GM19023 (cell line): ENCODE measurements around the gene GP9.
"Not testable (repeated sequence)": the region's sequence is repeated elsewhere in the genome, so short reads cannot be mapped to it uniquely, and the experiment has no call there.

ENCODE experiments used
- ATAC-seq: cut with Tn5 transposase; IDR thresholded peaks from one replicate; pipeline ENCODE4 v1.9.1; 2021; ENCODE audit warnings: mild to moderate bottlenecking, moderate library complexity; ENCODE audit not compliant: unreplicated experiment

GP9 gene

DNA sequence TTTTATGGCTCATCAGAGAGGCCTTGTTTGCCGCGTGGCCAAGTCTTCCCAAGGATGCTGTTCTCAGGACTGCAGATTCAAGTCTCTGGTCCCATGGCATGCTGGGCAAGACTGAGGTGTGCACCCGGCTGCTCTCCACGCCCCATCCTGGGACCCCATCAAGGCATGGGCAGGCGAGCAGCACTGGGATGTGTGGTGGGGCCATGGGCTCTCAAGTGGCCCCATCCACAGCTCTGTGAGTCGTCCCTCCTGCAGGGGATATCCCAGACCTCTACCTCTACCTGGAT, 13.1 kb upstream of the GP9 start:
- ATAC-seq, result no peak

DNA sequence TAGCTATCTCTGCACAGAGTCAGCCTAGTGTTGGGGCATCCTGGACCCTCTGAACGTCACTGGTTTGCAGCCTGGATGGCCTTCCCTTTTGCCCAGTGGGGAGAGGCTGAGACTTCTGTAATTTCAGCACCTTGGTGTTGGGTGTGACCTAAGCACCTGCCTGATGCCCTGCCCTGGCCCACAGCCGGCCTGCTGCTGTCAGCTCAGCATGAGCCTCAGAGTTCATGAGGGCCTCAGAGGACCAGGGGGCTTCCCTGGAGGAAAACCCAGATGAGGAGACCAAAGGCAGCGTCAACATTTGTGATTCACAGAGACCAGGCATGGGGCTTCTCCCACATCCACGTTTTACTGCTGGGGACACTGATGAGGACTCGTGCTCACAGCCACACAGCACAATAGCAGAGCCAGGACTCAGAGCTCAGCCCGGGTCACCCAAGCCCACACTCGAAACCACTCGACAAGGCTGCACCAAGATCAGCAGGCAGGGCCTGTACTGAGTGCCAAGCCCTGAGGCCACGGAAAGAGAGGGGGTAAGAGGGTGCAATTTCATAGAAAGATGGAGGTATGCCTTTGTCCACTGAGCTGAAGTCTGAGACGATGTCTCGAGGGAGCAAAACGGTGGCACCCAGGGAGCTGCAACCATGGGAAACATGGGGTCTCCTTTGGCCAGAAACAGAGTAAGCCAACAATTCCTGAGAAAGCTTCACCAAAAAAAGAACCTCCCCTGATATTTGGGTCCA, 9.9 kb upstream of the GP9 start:
- ATAC-seq, result no peak

DNA sequence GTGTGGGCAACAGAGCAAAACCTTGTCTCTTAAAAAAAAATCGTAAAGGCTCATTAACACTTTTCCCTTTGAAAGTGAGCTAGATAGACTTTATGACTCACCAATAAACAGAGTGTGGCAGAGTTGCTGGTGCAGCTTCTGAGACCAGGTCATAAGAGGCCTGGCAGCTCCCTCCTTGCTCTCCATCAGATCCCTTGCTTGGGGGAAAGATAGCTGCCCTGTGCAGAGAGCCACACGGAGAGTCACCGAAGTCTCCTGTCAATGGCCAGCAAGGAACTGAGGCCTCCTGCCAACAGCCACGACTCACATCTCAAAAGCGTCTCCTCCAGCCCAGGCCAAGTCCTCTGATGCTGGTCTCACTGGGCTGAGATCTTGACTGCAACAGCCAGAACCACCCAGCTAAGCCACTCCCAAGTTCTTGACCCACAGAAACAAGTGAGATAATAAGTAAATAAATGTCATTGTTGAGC, 8.7 kb upstream of the GP9 start:
- ATAC-seq, result no peak

DNA sequence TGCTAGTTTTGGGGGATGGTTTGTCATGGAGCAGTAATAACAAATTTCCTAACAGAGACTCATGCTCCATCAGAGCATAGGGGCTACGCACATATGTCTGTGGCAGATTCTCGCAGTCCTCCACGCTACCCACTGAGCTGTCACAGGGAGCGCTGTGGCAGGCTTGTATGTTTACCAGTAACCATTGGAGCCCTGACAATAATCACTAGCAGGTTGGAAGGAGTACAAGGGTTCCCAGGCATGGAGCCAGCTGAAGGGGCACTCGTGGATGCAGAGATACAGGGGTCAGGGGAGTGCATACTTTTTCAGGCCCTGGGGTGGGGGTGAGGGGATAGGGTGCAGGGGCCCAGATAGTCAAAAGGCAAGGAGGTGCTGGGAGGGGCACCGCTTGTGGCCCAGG, 7.9 kb upstream of the GP9 start:
- no peak for ATAC-seq

DNA sequence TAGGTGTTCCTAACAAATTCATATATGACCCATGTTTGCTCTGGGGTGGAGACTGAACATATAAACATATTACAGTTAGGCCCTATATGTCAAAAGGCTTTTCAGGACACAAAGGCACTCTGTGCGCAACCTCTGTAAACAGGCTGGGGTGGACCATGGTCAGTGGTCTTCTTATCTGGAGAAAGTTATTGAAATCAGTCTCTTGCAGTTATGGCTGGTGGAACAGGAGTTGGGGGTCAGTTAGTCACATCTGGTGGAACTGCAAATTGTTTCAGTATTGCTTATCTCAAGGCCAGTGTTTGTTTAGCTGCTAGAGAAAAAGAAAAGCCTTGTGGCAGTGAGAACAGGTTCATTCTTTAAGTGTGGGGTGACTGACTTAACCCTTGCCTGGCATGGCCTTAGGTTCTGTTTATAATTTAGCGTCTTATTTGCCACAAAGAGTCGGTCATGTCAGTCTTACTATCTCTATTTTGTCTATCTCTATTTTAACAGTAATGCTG, 5.9 kb upstream of the GP9 start:
- ATAC-seq, result no peak

DNA sequence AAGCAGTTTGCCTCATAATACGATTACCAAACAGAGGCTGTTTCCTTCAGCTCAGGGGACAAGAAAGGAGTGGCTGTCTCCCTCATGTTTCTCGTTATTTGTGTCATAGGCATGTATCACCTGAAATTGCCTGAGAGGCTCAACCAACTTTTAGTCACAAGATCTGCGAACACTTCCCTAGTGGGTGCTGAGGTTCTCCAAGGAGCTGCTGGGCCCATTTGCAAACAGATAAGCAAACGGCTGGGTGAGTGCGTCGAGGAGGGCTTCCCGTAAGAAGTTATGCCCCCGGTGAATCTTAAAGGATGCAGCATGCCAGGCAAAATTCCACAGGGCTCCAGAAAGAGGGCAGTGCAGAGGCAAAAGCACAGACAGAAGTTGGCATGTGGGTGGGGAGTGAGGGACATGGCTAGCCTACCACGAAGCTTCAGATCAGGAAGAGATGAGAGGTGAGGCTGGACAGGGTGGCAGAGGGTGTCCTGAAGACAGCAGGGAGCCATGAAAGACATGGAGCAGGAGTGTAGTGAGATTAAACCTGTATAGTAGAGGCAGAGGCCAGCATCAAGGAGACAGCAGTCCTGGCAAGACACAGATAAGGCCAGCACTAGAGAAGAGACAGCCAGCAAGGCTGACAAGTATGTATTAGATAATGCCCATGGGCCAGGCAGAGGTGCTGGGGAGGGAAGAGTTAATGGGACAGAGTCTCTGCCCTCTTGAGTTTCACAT, 4.0 kb upstream of the GP9 start:
- ATAC-seq, result no peak

DNA sequence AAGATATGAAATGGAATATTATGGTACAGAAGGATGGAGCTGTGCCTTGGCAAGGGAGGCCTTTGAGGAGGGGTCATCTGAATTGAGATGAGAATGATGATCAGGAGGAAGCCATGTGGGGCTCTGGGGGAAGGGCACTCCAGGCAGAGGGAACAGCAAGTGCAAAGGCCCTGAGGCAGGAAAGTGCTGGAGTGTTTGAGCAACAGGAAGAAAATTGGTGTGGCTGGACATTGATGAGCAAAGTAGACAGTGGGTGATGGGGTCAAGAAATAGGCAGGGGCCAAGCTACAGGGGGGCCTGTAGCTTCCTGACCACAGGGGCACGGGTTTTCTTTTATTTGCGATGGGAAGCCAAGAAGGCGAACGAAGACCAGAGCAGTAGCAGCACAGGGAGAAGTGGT, 3.3 kb upstream of the GP9 start:
- no peak for ATAC-seq

DNA sequence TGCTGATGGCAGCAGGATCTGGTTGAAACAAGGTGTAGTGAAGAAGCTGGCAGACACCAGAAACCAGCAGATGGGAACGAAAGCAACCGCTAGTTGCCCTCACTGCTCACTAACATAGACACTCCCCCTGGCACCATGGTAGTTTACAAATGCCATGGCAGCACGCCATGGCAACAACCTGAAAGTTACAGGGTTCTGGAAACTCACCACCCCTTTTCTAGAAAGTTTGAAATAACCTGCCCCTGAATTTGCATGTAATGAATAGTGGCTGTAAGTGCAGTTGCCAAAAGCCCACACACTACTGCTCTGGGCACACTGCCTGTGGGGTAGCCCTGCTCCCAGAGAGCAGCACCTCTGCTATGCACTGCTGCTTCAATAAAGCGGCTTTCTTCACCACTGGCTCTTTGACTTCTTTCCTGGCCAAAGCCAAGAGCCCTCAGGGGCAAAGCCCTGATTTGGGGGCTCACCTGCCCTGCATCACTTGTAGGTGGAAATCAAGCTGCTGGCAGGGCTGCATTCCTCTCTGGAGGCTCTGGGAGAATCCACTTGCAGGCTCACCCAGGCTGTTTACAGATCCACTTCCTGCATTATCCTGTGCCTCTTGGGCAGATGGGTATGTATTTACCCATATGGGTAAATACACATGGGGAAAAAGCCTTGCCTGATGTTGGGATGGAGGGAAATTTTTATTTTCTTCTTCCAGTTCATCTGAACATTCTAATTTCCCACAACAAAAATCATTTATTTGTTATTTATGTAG, 2.0 kb upstream of the GP9 start:
- no peak for ATAC-seq

DNA sequence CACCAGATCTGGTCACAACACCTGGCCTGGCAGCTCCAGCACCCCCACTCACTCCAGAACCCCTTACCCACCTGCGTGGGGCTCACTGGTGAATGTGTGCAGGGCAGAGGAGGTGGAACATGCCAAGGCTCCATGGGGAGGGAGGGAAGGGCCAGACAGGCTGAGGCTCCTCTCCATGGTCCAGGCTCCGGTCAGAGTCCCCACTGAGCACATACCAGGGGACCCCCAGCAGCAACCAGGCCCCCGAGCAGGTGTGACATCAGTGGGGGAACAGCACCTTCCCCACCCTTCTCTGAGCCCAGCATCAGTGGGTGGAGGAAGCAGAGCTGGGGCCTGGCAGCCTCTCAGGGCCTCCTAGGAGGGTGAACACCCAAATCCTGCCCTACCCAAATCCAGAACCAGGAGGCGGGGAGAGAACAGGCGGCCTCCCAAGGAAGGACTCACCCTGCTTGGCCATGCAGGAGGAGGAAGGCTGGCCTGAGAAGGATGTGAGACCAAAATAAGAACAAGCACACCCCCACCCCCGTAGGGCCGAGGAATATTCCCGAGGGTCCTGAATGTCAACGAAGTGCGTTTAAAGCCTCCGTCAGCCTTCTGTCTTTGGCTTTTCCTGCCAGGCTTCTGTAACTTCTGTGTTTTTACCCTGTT, 1.1 kb upstream of the GP9 start:
- ATAC-seq, result no peak

DNA sequence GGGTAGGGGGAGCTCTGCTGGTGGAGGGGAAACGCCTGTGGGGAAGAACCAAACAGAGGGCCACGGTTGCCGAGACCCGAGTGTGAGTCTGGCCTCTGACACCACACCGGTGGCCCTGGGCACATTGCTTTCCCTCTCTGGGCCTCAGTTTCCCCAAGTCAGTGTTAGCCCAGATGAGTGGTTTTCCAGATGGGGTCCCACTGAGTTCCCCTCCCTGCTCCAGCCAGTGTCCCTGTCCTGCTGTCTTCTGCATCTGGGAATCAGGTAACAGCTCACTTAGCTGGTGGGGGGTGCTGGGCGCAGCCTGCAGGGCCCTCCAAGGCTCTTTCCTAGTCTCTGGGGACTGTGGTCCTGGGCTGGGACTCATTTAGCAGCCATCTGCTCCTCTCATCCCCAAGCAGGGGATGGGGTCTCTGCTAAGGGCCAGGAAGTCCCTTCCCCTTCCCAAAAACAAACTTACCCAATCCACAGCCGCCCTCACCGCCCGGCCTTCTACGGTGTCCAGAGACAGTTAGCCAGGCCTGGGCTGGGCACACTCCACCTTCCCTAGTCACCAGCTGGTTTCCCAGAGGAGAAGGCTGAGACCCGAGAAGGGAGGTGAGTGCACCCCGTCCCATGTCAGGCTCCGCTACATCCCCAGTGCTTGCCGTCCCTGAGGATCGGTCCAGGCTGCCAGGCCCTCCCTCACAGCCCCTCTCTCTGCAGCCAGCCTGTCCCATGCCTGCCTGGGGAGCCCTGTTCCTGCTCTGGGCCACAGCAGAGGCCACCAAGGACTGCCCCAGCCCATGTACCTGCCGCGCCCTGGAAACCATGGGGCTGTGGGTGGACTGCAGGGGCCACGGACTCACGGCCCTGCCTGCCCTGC, 676 bp downstream of the GP9 start:
- no peak for ATAC-seq

DNA sequence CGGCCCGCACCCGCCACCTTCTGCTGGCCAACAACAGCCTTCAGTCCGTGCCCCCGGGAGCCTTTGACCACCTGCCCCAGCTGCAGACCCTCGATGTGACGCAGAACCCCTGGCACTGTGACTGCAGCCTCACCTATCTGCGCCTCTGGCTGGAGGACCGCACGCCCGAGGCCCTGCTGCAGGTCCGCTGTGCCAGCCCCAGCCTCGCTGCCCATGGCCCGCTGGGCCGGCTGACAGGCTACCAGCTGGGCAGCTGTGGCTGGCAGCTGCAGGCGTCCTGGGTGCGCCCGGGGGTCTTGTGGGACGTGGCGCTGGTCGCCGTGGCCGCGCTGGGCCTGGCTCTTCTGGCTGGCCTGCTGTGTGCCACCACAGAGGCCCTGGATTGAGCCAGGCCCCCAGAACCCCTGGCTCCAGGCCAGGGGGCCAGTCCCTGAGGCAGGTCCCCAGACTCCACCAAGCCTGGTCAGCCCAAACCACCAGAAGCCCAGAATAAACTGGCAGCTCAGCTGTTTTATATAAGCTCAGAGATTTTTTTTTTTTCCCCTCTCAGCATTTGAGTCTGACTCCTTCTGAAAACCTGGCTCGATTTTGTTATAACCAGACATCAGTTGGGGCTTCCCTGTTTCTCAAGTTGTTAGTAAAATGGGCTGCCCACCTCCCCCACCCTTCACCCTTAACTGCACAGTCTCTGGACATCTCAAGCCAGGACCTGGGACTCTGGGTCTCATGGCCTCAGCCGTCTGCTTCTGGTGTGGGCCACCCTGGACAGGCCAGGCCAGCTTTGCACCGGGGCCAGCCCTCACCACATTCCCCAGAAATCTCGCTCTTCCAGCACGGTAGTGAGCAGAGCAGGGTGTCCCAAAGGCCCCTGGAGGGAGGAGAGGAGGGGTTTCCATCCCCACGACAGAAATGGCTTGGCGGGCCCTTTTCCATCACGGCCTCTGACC, 1.6 kb downstream of the GP9 start:
- no peak for ATAC-seq

DNA sequence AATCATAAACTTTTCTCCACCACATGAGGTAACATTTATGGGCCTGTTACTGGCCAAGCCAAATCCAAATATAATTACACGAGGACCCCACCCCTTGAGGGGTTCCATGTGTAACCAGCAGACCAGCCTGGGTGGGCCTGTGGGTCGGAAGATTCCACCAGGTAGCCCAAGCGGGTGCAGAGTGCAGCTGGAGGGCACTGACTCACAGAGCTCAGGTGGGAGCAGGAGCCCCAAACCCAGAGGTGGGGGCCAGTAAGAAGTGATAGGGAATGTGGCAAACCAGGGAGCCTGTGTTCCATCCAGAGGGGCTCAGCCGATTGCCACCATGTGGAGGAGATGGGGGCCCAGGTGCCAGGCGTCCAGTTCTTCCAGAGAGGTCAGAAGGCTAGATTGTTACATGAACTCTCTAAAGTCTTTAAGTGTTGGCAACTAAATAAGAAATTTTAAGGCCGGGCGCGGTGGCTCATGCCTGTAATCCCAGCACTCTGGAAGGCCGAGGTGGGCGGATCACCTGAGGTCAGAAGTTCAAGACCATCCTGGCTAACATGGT, 2.6 kb downstream of the GP9 start:
- ATAC-seq, result no peak

DNA sequence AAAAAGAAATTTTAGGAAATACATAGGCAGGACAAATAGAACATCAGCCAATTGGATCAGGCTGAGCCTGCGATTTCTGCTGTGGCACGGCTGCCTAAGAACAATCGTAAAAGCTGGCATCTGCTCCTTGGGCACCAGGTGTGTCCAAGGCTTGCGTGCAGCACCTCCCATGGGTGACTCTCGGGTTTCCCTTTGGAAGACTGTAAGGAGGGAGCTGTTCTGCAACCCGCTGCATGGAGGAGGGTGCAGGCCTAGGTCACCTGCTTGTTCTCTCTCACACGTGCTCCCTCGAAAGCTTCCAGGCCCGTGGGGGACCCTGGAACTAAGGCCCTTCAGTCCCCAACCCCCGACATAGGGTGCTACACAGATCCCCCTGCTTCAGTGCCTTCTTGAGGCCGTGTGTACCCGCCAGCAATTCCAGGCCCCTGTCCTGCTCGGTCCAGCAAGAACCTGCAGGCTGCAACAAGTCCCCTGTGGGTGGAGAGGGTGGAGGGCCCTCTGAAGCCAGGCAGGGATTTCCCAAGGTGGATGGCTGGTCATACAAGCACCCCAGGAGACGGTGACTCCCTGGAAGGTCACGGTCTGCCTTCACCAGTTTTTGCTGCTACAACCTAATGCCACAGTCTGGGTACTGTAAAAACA, 3.4 kb downstream of the GP9 start:
- no peak for ATAC-seq

DNA sequence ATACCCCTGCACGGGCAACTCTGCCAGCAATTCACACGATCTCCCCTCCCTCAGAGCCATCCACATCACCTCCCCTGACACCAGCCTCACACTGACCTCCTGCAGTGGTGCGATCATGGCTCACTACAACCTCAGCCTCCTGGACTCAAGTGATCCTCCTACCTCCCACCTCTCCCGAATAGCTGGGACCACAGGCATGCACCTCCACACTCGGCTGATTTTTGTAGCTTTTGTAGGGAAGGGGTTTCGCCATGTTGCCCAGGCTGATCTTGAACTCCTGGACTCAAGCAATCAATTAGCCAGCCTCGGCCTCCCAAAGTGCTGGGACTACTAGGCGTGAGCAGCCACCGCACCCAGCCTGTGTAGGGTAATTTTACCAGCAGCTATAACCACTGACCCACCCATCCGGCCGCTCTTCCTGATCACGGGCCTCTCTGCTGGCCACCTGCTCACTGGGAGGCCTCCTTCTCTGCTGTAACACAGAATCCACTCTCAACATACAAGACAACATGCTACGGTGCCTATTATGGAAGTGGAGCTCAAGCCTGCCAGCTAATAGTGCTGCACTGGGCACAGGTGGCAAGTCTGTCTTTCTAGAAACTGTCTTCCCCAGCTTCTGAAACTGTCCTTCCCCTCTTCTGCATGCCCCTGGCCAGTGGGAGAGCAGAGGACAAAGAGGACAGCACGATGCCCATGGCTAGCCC, 4.6 kb downstream of the GP9 start:
- no peak for ATAC-seq

DNA sequence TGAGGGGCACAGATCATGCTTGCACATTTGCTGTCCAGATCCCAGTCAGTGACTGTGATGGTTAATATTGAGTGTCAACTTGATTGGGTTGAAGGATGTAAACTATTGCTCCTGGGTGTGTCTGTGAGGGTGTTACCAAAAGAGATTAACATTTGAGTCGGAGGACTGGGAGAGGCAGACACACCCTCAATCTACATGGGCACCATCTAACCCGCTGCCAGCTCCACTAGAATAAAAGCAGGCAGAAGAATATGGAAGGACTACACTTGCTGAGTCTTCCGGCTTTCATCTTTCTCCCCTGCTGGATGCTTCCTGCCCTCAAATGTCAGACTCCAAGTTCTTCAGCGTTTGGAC, 5.1 kb downstream of the GP9 start:
- ATAC-seq, result no peak

DNA sequence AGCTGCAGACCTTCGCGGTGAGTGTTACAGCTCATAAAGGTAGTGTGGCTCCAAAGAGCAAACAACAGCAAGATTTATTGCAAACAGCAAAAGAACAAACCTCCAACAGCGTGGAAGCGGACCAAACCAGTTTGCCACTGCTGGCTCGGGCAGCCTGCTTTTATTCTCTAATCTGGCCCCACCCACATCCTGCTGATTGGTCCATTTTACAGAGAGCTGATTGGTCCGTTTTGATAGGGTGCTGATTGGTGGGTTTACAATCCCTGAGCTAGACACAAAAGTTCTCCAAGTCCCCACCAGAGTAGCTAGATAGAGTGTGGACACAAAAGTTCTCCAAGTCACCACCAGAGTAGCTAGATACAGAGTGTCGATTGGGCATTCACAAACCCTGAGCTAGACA, 7.1 kb downstream of the GP9 start:
- not testable (repeated sequence) for ATAC-seq

DNA sequence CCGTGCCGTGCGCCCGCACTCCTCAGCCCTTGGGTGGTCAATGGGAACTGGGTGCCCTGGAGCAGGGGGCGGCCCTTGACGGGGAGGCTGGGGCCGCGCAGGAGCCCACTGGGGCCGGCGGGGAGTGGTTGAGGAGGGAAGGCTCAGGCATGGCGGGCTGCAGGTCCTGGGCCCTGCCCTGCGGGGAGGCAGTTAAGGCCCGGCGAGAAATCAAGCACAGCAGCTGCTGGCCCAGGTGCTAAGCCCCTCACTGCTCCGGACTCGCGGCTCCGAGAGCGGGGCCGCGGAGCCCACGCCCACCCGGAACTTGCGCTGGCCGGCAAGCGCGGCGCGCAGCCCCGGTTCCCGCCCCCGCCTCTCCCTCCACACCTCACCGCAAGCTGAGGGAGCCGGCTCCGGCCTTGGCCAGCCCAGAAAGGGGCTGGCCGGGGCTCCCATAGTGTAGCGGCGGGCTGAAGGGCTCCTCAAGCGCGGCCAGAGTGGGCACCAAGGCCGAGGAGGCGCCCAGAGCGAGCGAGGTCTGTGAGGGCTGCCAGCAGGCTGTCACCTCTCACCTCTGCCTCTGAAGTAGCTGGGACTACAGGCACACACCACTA, 7.8 kb downstream of the GP9 start:
- no peak for ATAC-seq
